B cell (primary cell): ENCODE measurements around the gene PFN1. TPM values are rescaled to one million over a fixed set of nuclear protein-coding genes. Genes with fewer than 3 reads are reported as not detected.

Experiments used
- ATAC-seq: fragments of 200-7000 bp; cut with Tn5 transposase; one replicate; pipeline ENCODE4 v1.10.0; 2021; ENCODE audit warnings: low read depth, mild to moderate bottlenecking, moderate number of reproducible peaks, moderate library complexity
- CTCF ChIA-PET: fragments of 350-600 bp; sonication (Branson Sonifier 250); formaldehyde crosslinking; loops from one replicate; lab custom pipeline; 2021; ENCODE audit warnings: antibody characterized with exemption, inconsistent platforms; lab: Charles Lee
- POLR2A ChIA-PET: fragments of 350-600 bp; sonication (Branson Sonifier 250); formaldehyde crosslinking; loops from one replicate; lab custom pipeline; 2021; ENCODE audit warnings: antibody characterized with exemption; lab: Charles Lee
- DNase-seq: peaks from one replicate; pipeline ENCODE4 v3.0.0; 2013
- H2AFZ ChIP-seq: 2 replicates; pipeline ENCODE4 v1.6.1; 2012; ENCODE audit warnings: mild to moderate bottlenecking, low read depth, low read length; ENCODE audit not compliant: insufficient read depth, poor library complexity, severe bottlenecking
- H3K27ac ChIP-seq, 2 donors: 1 replicate in 1 of 2; 2 replicates in 1 of 2; pipeline ENCODE4 v1.5.1; 2012 to 2013; ENCODE audit warnings: low read length in 2 of 2, mild to moderate bottlenecking in 2 of 2, moderate library complexity in 1 of 2
- H3K27me3 ChIP-seq, 4 experiments: fragments of 200-600 bp in 1 of 4; sonication (generic) in 1 of 4; replicated peaks in 1 of 4; 1 replicate in 2 of 4; 2 replicates in 2 of 4; pipeline versions ENCODE4 v1.6.1 to v1.7.0; 2013 to 2016; ENCODE audit warnings: low read length in 3 of 4, mild to moderate bottlenecking in 2 of 4, mixed read lengths in 1 of 4, moderate library complexity in 1 of 4; ENCODE audit not compliant: insufficient read depth in 4 of 4, control insufficient read depth in 3 of 4; ENCODE audit errors: control extremely low read depth in 1 of 4
- H3K36me3 ChIP-seq, 2 experiments: replicated peaks in 1 of 2; 1 replicate in 1 of 2; 2 replicates in 1 of 2; pipeline versions ENCODE4 v1.6.1 to v1.7.1; 2013; ENCODE audit warnings: low read length in 1 of 2; ENCODE audit not compliant: insufficient read depth in 2 of 2, control insufficient read depth in 1 of 2; ENCODE audit errors: control extremely low read depth in 1 of 2, extremely low read depth in 1 of 2
- H3K4me1 ChIP-seq, 2 donors: fragments of 200-600 bp in 1 of 2; sonication (generic) in 1 of 2; 1 replicate in 1 of 2; 2 replicates in 1 of 2; pipeline versions ENCODE4 v1.5.1 to v1.6.1; 2013 to 2017; ENCODE audit warnings: low read length in 2 of 2; ENCODE audit not compliant: control insufficient read depth in 2 of 2, insufficient read depth in 2 of 2
- H3K4me2 ChIP-seq: replicated peaks from 2 replicates; pipeline ENCODE3; 2012; ENCODE audit warnings: mild to moderate bottlenecking, low read depth, low read length; ENCODE audit not compliant: poor library complexity, severe bottlenecking
- H3K4me3 ChIP-seq, 5 experiments: fragments of 200-600 bp in 1 of 5; sonication (generic) in 1 of 5; 1 replicate in 3 of 5; 2 replicates in 2 of 5; pipeline versions ENCODE4 v1.5.1 to v1.7.0; 2011 to 2016; ENCODE audit warnings: low read length in 4 of 5, mild to moderate bottlenecking in 4 of 5, low read depth in 2 of 5, control low read depth in 1 of 5, moderate library complexity in 1 of 5; ENCODE audit not compliant: insufficient read depth in 1 of 5; ENCODE audit errors: control extremely low read depth in 1 of 5, extremely low read depth in 1 of 5
- H3K79me2 ChIP-seq: fragments of 200-600 bp; sonication (generic); one replicate; pipeline ENCODE4 v1.6.0; 2016; ENCODE audit warnings: low read length; ENCODE audit not compliant: control insufficient read depth, insufficient read depth
- H3K9ac ChIP-seq: fragments of 200-600 bp; sonication (generic); 2 replicates; pipeline ENCODE4 v1.6.1; 2017; ENCODE audit warnings: mild to moderate bottlenecking, low read length, moderate library complexity
- H3K9me3 ChIP-seq, 3 donors: one replicate each; pipeline versions ENCODE4 v1.6.1 to v1.7.1; 2013; ENCODE audit warnings: low read length in 2 of 3; ENCODE audit not compliant: control insufficient read depth in 2 of 3, insufficient read depth in 1 of 3; ENCODE audit errors: control extremely low read depth in 1 of 3
- H4K20me1 ChIP-seq: 2 replicates; pipeline ENCODE4 v1.6.0; 2012; ENCODE audit warnings: mild to moderate bottlenecking, low read length; ENCODE audit not compliant: insufficient read depth, control insufficient read depth, poor library complexity, severe bottlenecking
- H3K27ac Mint-ChIP-seq: one replicate; pipeline ENCODE4 v1.8.0; 2021; ENCODE audit warnings: mixed read lengths
- H3K27me3 Mint-ChIP-seq: one replicate; pipeline ENCODE4 v1.8.0; 2021; ENCODE audit warnings: mixed read lengths
- H3K4me1 Mint-ChIP-seq: one replicate; pipeline ENCODE4 v1.8.0; 2021; ENCODE audit warnings: mixed read lengths
- H3K4me3 Mint-ChIP-seq: one replicate; pipeline ENCODE4 v1.8.0; 2021; ENCODE audit warnings: mixed read lengths
- H3K9me3 Mint-ChIP-seq: one replicate; pipeline ENCODE4 v1.8.0; 2022; ENCODE audit warnings: mixed read lengths; ENCODE audit not compliant: insufficient read depth
- CTCF ChIP-seq: fragments of 200-600 bp; IDR thresholded peaks from one replicate; pipeline ENCODE4 v1.8.0; 2022; ENCODE audit warnings: antibody characterized with exemption, mild to moderate bottlenecking
- EZH2 ChIP-seq: IDR thresholded peaks from 2 replicates; pipeline ENCODE4 v1.6.1; 2012; ENCODE audit warnings: borderline replicate concordance, low read depth, mild to moderate bottlenecking, moderate library complexity, low read length; ENCODE audit not compliant: insufficient read depth, poor library complexity, severe bottlenecking
- WGBS: methylation state at CpG from one replicate; pipeline ENCODE4 v1.1.5; 2013; ENCODE audit warnings: missing lambda C conversion rate; ENCODE audit not compliant: insufficient coverage; 5-methylcytosine and 5-hydroxymethylcytosine counted together
- intact Hi-C: fragments of 100-400 bp; cut with micrococcal nuclease; formaldehyde crosslinking; loops from one replicate; pipeline ENCODE4 v1.10.0; 2022
- polyA minus RNA-seq: library from RNA; depleted of rRNA, polyadenylated mRNA; stranded (reverse); fragments of >200 nt; gene quantifications from 2 replicates; pipeline ENCODE4 v1.2.3, GENCODE V29; 2012
- polyA plus RNA-seq: library from polyadenylated mRNA; depleted of rRNA; stranded (reverse); fragments of >200 nt; gene quantifications from 2 replicates; pipeline ENCODE4 v1.2.3, GENCODE V29; 2012
- total RNA-seq, 2 donors: library from RNA; stranded (reverse); fragments of 120-200 nt in 1 of 2; gene quantifications; 1 replicate in 1 of 2; 2 replicates in 1 of 2; pipeline versions ENCODE4 v1.2.3 to v1.2.4, GENCODE V29; 2013 to 2022

Gene PFN1
- total RNA-seq (307 and 330 TPM in 2 replicates), polyA plus RNA-seq (609 and 618 TPM in 2 replicates), polyA minus RNA-seq (633 and 1,196 TPM in 2 replicates)
- total RNA-seq (2013), result 406 TPM

GRCh38 chr17:4948166-4948930 is at the start of gene PFN1:
Gene PFN1, minus strand, starts transcription at chr17:4948530. Its CDS starts 136 bp downstream, at chr17:4948394.
- H3K9ac ChIP-seq, result peak within 1 kb of the TSS; percentile 97
- peaks cover 43 to 50% of the 10 kb centered on the region in 2 donors for H3K4me1 ChIP-seq
- DNase-seq (peak; percentile 94), ATAC-seq (peak; percentile 61)
- TF ChIP-seq CTCF (no peak), EZH2 (no peak)
- under 1% methylated on average over 51 of the region's 59 CpGs for WGBS
- ChIA-PET CTCF (interaction anchor here (1.1 to 3.0 kb wide), 5 partner anchors 8 to 49 kb away, joined by 3 to 16 read pairs (median 4); partner anchors contain the start of genes INCA1, KIF1C, RNF167 and SLC25A11), POLR2A (interaction anchor here (0.5 to 4.9 kb wide), 13 partner anchors 9 to 1945 kb away, joined by 3 to 81 read pairs (median 4); partner anchors contain the start of genes INCA1, KIF1C, RNF167 and SLC25A11)
- Mint-ChIP-seq H3K4me3 (peak within 1 kb of the TSS; percentile 98), H3K9me3 (no peaks in the 10 kb centered on the region), H3K27me3 (no peaks in the 10 kb centered on the region), H3K4me1 (peaks cover 51% of the 10 kb centered on the region), H3K27ac (peak within 1 kb of the TSS; percentile 99)
- peak within 1 kb of the TSS; percentile 75 to 99 (median 99) for H3K4me3 ChIP-seq
- peak within 1 kb of the TSS; percentile 97 for H2AFZ ChIP-seq
- peaks cover 49% of the 10 kb centered on the region for H3K79me2 ChIP-seq
- peak within 1 kb of the TSS; percentile 98 for H3K4me2 ChIP-seq
- no peaks in the 10 kb centered on the region for H3K27me3 ChIP-seq
- peak within 1 kb of the TSS; percentile 93 to 94 for H3K27ac ChIP-seq
- H3K9me3 ChIP-seq, result no peaks in the 10 kb centered on the region
- H4K20me1 ChIP-seq, result peaks cover 43% of the 10 kb centered on the region
- intact Hi-C loops, result loop anchor here (1.0 to 10.0 kb wide), 8 partner anchors 8 to 986 kb away; partner anchors contain the start of genes ARRB2, ATP2A3, INCA1 and KIF1C
- H3K36me3 ChIP-seq, result peaks cover 0 to 30% of the 10 kb centered on the region in 2 experiments
